ENCODE measurements around the gene ZNF521. TPM values are rescaled to one million over a fixed set of nuclear protein-coding genes. Genes with fewer than 3 reads are reported as not detected.
"Not testable (repeated sequence)": the region's sequence is repeated elsewhere in the genome, so short reads cannot be mapped to it uniquely, and the experiment has no call there.

Gene ZNF521
- total and polyA plus RNA-seq, 4 donors = 0.50 to 3.7 (median 1.5) TPM

DNA sequence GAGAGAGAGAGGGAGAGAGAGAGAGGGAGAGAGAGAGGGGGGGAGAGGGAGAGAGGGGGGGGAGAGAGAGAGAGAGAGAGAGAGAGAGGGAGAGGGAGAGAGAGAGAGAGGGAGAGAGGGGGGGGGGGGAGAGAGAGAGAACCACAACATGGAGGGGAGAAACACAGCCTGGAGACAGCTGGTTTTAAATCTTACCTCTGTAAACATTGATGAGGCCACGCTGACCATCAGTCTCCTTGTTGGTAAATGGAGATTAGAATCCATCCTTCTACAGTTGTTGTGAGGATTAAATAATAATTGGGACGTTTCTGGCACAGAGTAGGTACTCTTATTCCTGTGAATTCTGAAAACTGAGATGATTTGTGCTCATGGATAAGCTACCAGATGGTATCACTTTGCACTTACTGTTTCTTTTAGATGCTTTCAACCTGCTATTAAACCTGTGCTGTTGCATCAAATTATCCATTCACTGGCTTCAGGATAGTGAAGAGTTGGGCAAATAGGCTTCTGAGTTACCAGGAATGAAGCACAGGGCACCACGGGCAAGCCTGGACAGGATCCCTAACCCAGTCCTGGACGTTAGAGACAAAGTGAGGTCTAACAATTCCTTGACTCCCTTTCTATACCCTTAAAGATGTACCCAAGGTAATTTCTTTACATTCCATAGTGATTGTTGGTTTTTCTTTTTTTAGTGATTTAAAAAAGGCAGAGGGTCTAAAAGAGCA lies 318.1 kb downstream of the ZNF521 start:
- H3K36me3 ChIP-seq (ENCODE audit: control insufficient read depth in 4 of 4, insufficient read depth in 3 of 4, low read depth in 1 of 4, low read length in 3 of 4) = no peaks in the 10 kb centered on the region
- H3K9ac ChIP-seq (ENCODE audit: low read depth in 1 of 2, low read length in 2 of 2) = no peak overlapping the region
- no peak for DNase-seq (ENCODE audit: low spot score)
- WGBS = 49% methylated on average over 4 of the region's 4 CpGs
- H3K27me3 ChIP-seq (ENCODE audit: control insufficient read depth in 4 of 4, insufficient read depth in 4 of 4, low read length in 3 of 4) = peaks cover 0 to 5% (median 0%) of the 10 kb centered on the region in 4 donors
- H3K4me3 ChIP-seq (ENCODE audit: low read depth in 1 of 3, low read length in 3 of 3) = no peak overlapping the region
- peaks cover 0 to 2% (median 0%) of the 10 kb centered on the region in 4 donors for H3K9me3 ChIP-seq (ENCODE audit: control insufficient read depth in 4 of 4, low read length in 3 of 4)
- H3K4me1 ChIP-seq (ENCODE audit: control insufficient read depth in 4 of 4, insufficient read depth in 4 of 4, low read length in 3 of 4) = no peaks in the 10 kb centered on the region
- TF ChIP-seq, protein P1, sequence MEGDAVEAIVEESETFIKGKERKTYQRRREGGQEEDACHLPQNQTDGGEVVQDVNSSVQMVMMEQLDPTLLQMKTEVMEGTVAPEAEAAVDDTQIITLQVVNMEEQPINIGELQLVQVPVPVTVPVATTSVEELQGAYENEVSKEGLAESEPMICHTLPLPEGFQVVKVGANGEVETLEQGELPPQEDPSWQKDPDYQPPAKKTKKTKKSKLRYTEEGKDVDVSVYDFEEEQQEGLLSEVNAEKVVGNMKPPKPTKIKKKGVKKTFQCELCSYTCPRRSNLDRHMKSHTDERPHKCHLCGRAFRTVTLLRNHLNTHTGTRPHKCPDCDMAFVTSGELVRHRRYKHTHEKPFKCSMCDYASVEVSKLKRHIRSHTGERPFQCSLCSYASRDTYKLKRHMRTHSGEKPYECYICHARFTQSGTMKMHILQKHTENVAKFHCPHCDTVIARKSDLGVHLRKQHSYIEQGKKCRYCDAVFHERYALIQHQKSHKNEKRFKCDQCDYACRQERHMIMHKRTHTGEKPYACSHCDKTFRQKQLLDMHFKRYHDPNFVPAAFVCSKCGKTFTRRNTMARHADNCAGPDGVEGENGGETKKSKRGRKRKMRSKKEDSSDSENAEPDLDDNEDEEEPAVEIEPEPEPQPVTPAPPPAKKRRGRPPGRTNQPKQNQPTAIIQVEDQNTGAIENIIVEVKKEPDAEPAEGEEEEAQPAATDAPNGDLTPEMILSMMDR (IDR thresholded peaks at IDR 0.05; ENCODE audit: low read depth, low read length, missing input control) = no peak
- TF ChIP-seq, protein P2, sequence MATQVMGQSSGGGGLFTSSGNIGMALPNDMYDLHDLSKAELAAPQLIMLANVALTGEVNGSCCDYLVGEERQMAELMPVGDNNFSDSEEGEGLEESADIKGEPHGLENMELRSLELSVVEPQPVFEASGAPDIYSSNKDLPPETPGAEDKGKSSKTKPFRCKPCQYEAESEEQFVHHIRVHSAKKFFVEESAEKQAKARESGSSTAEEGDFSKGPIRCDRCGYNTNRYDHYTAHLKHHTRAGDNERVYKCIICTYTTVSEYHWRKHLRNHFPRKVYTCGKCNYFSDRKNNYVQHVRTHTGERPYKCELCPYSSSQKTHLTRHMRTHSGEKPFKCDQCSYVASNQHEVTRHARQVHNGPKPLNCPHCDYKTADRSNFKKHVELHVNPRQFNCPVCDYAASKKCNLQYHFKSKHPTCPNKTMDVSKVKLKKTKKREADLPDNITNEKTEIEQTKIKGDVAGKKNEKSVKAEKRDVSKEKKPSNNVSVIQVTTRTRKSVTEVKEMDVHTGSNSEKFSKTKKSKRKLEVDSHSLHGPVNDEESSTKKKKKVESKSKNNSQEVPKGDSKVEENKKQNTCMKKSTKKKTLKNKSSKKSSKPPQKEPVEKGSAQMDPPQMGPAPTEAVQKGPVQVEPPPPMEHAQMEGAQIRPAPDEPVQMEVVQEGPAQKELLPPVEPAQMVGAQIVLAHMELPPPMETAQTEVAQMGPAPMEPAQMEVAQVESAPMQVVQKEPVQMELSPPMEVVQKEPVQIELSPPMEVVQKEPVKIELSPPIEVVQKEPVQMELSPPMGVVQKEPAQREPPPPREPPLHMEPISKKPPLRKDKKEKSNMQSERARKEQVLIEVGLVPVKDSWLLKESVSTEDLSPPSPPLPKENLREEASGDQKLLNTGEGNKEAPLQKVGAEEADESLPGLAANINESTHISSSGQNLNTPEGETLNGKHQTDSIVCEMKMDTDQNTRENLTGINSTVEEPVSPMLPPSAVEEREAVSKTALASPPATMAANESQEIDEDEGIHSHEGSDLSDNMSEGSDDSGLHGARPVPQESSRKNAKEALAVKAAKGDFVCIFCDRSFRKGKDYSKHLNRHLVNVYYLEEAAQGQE (IDR thresholded peaks at IDR 0.05) = no peak
- no peak for TF ChIP-seq SP1 (IDR thresholded peaks at IDR 0.05)
- no peak for TF ChIP-seq JUND (IDR thresholded peaks at IDR 0.05)
- no peak overlapping the region for H3K27ac ChIP-seq (ENCODE audit: low read depth in 1 of 2, low read length in 2 of 2)

DNA sequence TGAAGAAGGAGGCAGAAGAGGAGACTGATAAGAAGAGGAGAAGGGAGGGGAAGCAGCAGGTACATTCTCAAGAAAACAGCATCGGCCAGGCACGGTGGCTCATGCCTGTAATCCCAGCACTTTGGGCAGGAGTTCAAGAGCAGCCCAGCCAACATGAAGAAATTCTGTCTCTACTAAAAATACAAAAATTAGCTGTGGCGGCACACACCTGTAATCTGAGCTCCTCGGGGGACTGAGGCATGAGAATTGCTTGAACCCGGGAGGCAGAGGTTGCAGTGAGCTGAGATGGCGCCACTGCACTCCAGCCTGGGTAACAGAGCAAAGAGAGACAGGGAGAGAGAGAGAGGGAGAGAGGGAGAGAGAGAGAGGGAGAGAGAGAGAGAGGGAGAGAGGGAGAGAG lies 318.8 kb downstream of the ZNF521 start:
- DNase-seq (ENCODE audit: low spot score); H3K36me3 ChIP-seq (ENCODE audit: control insufficient read depth in 4 of 4, insufficient read depth in 3 of 4, low read depth in 1 of 4, low read length in 3 of 4); H3K27ac ChIP-seq (ENCODE audit: low read depth in 1 of 2, low read length in 2 of 2); H3K4me3 ChIP-seq (ENCODE audit: low read depth in 1 of 3, low read length in 3 of 3); H3K9me3 ChIP-seq (ENCODE audit: control insufficient read depth in 4 of 4, low read length in 3 of 4); H3K27me3 ChIP-seq (ENCODE audit: control insufficient read depth in 4 of 4, insufficient read depth in 4 of 4, low read length in 3 of 4); H3K4me1 ChIP-seq (ENCODE audit: control insufficient read depth in 4 of 4, insufficient read depth in 4 of 4, low read length in 3 of 4); H3K9ac ChIP-seq (ENCODE audit: low read depth in 1 of 2, low read length in 2 of 2): not testable (repeated sequence)
- 65% methylated on average over 6 of the region's 6 CpGs for WGBS

GRCh38 chr18:25029802-25030201 lies 322.2 kb downstream of the ZNF521 start:
- no peak overlapping the region for H3K9ac ChIP-seq (ENCODE audit: low read depth in 1 of 2, low read length in 2 of 2)
- DNase-seq (ENCODE audit: low spot score) = no peak
- H3K27me3 ChIP-seq (ENCODE audit: control insufficient read depth in 4 of 4, insufficient read depth in 4 of 4, low read length in 3 of 4) = no peaks in the 10 kb centered on the region
- no peaks in the 10 kb centered on the region for H3K36me3 ChIP-seq (ENCODE audit: control insufficient read depth in 4 of 4, insufficient read depth in 3 of 4, low read depth in 1 of 4, low read length in 3 of 4)
- 81% methylated on average over 1 of the region's 1 CpG for WGBS
- H3K4me3 ChIP-seq (ENCODE audit: low read depth in 1 of 3, low read length in 3 of 3) = no peak overlapping the region
- H3K9me3 ChIP-seq (ENCODE audit: control insufficient read depth in 4 of 4, low read length in 3 of 4) = peaks cover 0 to 2% (median 0%) of the 10 kb centered on the region in 4 donors
- TF ChIP-seq FOXA1 (IDR thresholded peaks at IDR 0.05) (no peak), MAX (IDR thresholded peaks at IDR 0.05) (no peak), SP1 (IDR thresholded peaks at IDR 0.05) (no peak), GABPA (IDR thresholded peaks at IDR 0.05 in 1 of 2, conservative IDR thresholded peaks at IDR 0.05 in 1 of 2) (no peak), YY1 (IDR thresholded peaks at IDR 0.05) (no peak), ZBTB33 (IDR thresholded peaks at IDR 0.05) (no peak)
- TF ChIP-seq, protein P2 (IDR thresholded peaks at IDR 0.05) = no peak
- H3K27ac ChIP-seq (ENCODE audit: low read depth in 1 of 2, low read length in 2 of 2) = no peak overlapping the region
- H3K4me1 ChIP-seq (ENCODE audit: control insufficient read depth in 4 of 4, insufficient read depth in 4 of 4, low read length in 3 of 4) = no peaks in the 10 kb centered on the region
